Mammary epithelial cell (primary cell): ENCODE measurements around the gene IL12RB2.

Source experiments
- CTCF ChIP-seq, 2 donors: IDR thresholded peaks in 1 of 2; conservative IDR thresholded peaks in 1 of 2; 2 replicates each; pipeline ENCODE4 v1.5.1; 2011 to 2012; ENCODE audit warnings: inconsistent platforms in 2 of 2, low read length in 2 of 2, mild to moderate bottlenecking in 2 of 2, control low read depth in 1 of 2, low read depth in 1 of 2; ENCODE audit not compliant: insufficient read depth in 1 of 2; ENCODE audit errors: extremely low read depth in 1 of 2
- EZH2 ChIP-seq: IDR thresholded peaks from 2 replicates; pipeline ENCODE4 v1.6.1; 2012; ENCODE audit warnings: low read length, inconsistent platforms, borderline replicate concordance

- TF ChIP-seq CTCF (conservative IDR thresholded peaks at IDR 0.05 in 1 of 2, IDR thresholded peaks at IDR 0.05 in 1 of 2; ENCODE audit: extremely low read depth in 1 of 2, insufficient read depth in 1 of 2, low read depth in 1 of 2, low read length in 2 of 2) (no peak), EZH2 (no peak)
These were observed 106.9 kb downstream of the IL12RB2 start for GRCh38 chr1:67414574-67414973.
